GM04503 (cell line): ENCODE results near the gene GAST.
"Not testable (repeated sequence)": the region's sequence is repeated elsewhere in the genome, so short reads cannot be mapped to it uniquely, and the experiment has no call there.

Source experiments
- DNase-seq: peaks from one replicate; pipeline ENCODE4 v3.0.0-alpha.2; 2012; ENCODE audit warnings: low read depth

The GAST gene

DNA sequence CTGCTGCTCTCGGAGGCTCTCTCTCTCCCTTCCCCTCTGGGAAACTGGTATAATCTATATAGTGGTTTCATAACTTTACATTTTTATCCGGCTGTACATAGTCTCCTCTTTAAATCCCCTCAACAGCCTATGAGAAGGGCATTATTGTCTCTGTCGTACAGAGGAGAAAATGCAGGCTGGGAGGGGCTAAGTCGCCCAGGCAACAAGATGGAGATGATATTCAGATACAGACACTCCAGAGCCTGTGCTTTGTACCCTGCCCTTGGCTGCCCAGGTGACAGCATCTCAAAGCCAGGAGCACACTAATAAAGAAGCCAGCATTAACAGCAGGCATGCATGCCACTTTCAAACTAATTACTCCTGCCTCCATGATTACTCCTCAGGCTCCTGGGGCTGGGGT, 28.1 kb upstream of the GAST start:
- no peak for DNase-seq

DNA sequence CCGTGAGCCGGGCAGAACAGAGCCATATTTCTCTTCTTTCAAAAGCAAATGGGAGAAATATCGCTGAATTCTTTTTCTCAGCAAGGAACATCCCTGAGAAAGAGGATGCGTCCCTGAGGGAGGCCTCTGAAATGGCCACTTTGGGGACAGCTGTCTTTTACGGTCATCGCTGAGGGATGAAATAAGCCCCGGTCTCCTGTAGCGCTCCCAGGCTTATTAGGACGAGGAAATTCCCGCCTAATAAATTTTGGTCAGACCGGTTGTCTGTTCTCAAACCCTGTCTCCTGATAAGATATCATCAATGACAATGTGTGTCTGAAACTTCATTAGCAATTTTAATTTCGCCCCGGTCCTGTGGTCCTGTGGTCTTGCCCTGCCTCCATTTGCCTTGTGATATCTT, 26.4 kb upstream of the GAST start:
- not testable (repeated sequence) for DNase-seq

DNA sequence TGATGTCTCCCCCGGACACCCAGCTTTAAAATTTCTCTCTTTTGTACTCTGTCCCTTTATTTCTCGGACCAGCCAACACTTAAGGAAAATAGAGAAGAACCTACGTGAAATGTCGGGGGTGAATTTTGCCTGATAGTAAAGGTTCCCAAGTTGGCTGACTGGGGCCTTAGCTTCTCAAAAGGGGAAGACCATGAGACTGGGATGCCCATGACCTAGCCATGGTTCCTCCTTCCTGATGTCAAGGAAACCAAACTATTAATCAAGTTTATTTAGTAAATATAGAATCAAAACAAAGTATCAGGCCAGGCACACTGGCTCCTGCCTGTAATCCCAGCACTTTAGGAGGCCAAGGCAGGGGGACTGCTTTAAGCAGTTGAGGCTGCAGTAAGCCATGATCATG, 25.9 kb upstream of the GAST start:
- no peak for DNase-seq

DNA sequence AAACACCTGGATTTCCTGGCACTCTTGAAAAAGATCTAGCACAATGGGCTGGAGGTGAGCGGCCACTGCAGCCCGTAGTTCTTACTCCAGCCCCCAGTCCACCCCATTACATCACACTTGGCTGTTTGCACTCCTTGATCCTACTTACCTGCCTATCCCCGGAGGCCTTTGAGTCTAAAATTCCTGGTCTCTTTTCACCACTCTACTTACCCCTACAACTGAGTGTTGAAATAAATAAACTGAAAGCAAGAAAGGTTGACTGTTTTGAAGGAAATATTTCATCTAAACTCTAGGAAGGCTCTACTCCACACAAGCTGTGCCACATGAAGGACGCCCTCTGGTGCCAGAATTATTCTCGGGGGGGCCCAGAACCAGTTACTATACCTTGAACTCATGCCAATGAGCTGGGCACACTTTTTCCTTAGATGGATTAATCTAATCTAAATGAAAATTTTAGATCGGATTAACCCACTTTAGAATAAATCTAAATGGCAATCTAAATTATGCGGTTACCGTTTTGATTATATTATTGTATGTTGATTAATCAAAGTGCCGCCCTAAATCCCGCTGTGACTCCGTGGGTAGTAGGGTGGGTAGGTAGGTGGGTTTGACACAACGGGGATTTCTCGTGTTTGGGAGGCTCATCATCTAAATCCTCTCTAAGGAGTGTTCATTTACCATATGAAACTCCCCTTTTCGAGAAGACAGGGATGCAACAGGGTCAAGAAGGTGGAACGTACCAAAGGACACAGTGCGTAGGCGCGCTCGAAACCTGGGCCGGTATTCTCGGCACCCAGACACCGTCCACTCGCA, 24.1 kb upstream of the GAST start:
- no peak for DNase-seq

DNA sequence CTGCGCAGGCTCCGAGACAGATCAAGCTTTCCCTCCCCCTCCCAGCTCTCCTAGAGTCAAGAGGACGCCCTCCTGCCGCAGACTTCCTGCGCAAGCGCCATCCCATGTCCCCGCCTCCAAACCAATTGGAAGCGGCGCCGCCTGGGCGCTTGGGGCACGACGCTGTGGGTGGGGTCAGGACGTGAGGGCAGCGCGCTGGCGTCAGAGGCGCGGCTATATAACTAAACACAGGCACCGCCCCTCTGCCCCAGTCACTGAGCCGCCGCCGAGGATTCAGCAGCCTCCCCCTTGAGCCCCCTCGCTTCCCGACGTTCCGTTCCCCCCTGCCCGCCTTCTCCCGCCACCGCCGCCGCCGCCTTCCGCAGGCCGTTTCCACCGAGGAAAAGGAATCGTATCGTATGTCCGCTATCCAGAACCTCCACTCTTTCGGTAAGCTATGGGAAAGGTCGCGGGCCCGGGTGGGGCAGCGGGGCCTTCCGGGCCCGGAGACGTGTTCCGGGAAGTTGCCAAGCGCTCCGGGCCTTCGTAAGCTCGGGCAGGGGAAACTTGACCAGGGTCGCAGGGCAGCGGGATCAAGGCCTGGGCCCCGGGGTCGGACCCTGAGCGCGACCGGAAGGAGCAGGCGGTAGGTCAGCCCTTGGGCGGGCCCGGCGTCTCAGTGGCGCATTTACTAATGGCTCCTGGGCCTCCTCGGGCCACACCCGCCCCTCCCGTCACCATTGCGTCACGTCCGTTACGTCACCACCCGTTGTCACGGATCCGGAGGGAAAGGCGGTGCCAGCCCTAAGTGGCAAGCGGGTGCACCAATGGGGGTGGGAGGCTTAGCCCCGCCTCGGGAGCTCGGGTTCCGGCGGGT, 23.3 kb upstream of the GAST start, which contains the start of gene EIF1:
TSS of gene EIF1 (plus strand) at position 245 of the 856 bp plus-strand sequence. CDS start at position 399, 154 bp downstream.
- DNase-seq = peak; percentile 94

DNA sequence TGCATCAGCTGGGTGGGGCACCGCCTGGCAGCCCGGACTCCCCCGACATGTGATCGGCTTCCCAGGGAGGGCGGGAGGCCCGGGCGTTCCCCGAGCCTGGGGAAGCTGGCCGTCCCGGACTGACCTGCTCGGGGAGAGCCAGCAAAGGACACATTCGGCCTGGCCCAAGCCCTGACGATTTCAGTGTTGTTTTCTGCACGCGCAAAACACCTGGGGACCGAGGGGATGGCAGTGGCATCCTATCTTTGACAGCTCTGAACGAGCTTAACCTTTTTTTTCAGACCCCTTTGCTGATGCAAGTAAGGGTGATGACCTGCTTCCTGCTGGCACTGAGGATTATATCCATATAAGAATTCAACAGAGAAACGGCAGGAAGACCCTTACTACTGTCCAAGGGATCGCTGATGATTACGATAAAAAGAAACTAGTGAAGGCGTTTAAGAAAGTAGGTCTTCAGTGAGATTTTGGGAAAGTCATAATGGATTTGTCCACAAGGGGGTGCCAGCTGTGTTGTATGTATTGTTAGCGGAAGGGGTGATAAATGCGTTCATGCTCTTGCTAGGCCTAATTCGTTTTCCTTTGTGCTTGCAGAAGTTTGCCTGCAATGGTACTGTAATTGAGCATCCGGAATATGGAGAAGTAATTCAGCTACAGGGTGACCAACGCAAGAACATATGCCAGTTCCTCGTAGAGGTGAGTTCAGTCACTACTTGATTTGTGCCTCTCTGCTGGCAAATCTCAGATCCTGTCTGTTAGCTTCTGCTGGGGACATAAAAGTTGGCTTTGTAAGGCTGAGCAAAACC, 22.4 kb upstream of the GAST start:
- no peak for DNase-seq

DNA sequence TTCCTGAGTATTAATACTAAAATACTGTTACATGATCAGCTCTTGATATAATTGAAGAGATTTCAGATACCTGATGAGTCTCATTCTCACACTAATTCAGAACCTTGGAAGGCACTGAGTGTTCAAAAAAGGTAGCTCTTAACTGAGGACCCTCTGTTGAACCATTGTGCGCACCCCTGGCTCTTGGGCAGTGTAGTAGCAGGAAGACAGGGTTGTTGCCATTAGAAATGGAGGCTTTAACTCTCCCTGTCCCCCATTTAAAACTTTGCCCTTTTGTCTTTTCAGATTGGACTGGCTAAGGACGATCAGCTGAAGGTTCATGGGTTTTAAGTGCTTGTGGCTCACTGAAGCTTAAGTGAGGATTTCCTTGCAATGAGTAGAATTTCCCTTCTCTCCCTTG, 21.6 kb upstream of the GAST start:
- no peak for DNase-seq

DNA sequence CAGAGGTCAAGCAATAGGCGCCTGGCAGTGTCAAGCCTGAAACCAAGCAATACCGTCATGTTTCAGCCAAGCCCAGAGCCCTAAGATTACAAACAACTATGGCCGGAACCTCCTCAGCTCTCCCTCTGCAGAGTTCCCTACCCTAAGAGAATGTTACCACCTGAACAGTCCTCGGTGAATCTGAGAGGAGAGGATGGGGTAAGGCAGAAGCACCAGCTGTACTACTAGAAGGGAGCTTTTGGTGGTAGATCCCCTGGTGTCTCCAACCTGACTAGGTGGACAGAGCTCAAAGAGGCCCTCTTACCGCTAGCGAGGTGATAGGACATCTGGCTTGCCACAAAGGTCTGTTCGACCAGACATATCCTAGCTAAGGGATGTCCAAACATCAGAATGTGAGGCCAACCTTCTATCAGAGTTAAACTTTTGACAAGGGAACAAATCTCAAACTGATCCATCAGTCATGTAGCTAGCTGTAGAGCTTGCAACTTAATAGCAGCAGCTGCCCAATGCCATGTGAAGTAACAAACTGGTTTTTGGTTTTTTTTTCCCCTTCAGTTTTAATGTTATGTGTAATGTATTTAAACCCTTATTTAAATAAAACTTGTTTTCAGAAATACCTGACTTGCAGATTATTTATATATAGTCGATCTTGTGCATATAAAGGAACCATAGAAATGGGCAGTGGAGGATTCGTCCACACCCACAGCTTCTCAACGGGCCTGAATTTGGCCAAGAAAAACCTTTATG, 20.9 kb upstream of the GAST start:
- DNase-seq = no peak

DNA sequence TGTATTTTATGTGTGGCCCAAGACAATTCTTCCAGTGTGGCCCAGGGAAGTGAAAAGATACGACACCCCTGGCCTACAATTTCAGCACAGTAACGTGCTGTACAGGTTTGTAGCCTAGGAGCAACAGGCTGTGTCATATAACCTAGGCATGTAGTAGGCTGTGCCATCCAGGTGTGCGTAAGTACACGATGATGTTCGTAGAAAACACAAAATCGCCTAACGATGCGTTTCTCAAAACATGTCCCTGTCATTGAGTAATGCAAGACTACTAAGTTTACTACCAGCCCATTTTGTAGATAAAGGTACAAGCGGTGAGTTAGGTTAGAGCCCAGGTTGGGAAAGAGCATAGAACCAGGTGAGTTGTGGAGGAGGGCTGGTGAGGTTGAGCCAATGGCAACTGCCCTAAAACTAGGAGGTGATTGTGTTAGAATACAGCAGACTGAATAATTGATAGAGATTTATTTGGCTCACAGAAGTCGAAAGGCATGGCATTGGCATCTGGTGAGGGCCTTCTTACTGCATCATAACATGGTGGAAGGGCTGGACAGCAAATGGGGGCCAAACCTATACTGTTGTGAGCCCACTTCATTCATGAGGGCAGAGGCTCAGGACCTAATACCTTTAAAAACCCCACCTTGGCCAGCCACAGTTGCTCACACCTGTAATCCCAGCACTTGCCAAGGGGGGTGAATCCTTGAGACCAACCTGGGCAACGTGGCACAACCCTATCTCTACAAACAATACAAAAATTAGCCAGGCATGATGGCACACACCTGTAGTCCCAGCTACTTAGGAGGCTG, 19.2 kb upstream of the GAST start:
- no peak for DNase-seq

DNA sequence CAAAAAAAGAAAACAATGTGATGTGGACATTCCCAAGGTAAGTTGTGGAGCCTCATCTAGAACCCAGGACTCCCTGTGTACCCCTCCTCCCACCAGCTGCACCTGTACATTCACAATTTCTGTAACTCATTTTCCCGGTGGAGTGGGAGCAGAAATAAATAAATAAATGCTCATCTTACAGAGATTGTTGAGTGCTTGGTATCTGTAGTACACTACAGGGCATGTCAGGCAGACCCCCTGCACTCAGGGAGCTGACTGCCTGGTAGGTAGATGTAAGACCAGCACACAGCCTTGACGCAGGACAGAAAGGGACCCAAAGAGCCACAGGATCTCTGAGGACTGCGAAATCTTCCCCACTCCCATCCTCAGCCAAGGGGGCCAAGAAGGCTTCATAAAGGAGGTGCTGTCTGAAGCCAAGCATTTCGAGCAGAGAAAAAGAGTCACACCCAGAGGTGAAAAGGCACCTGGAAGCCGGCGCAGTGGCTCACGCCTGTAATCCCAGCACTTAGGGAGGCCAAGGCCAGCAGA, 16.9 kb upstream of the GAST start:
- DNase-seq = no peak

DNA sequence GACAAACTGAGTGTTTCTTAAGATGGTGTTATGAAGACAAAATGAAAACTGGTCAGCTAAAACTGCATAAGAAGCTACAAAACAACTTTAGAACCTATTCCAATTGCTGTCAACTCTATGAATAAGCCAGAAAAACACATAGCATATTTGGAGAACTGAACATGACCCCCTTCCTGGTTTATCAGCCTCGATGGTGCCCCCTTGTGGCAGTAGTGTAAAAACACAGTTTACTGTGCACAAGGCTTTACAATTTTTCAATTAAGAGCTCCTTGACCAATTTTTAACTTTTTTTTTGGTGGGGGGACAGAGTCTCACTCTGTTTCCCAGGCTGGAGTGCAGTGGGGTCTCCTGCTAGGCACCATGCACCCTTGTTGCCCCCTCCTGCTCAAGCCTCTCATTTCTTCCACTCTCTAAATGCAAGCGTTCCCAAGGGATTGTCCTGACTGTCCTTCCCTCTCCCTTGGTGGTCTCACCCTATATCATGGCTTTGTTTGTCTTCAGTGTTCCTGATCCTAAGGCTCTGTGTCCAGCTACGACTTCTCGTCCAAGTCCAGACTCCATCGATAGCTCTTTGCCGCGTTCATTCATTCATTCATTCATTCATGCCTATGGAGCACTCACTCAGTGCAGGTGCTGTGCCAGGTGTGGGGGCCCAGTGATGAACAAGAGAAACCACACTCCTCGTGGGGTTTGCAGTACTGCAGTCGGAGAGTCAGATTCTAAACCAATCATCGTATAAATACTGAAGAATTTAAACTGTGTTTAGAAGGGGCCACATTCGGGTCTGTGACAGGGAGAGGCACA, 16.0 kb upstream of the GAST start:
- DNase-seq = no peak

DNA sequence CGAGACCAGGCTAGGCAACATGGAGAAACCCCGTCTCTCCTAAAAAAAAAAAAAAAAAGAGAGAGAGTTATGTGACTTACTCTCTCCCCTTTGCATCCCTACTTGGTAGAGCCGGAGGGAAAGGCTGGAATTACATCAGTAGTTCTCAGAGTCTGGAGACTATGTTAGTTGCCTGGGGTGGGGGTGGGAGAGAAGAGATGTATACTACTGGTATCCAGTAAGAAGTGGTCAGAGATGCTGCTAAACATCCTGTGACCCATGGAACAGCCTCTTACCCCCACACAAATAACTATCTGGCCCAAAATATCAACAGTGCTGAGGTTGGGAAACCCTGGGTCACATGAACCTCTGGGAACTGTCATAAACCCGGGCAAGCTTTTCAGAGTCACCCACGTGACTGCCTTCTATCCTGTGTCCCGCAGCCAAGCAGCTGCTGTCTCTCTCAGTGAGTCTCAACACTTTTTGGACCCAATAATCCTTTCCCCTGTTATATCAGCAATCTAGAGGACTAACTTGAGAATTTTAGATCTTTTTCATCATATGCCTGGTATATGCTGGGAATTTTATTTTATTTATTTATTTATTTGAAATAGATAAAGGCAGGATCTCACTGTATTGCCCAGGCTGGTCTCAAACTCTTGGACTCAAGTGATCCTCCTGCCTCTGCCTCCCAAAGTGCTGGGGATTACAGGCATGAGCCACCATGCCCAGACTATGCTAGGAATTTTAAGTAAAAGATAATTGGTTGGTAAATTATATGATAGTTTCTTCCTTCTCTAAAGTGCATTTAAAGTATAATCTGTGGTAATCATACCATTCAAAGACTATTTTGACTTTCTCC, 14.8 kb upstream of the GAST start:
- peak; percentile 63 for DNase-seq

DNA sequence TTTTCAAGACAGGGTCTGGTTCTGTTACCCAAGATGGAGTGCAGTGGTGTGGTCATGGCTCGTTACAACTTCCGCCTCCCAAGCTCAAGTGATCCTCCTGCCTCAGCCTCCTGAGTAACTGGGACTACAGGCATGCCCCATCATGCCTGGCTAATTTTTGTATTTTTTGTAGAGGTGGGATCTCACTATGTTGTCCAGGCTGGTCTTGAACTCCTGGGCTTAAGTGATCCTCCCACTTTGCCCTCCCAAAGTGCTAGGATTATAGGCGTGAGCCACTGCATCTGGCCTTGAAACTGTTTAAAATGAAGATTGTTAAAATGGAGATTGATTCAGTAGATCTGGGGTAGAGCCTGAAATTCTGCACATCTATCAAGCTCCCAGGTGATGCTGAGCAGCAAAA, 11.3 kb upstream of the GAST start:
- DNase-seq = not testable (repeated sequence)

DNA sequence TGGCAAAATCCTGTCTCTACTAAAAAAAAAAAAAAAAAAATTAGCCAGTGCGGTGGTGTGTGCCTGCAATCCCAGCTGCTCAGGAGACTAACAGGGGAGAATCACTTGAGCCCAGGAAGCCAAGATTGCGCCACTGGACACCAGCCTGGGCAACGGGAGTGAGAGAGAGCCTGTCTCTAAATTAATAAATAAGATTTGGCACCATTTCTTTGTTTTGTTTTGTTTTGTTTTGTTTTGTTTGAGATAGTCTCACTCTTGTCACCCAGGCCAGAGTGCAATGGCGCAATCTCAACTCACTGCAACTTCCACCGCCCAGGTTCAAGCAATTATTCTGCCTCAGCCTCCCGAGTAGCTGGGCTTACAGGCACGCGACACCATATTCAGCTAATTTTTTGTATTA, 9.4 kb upstream of the GAST start:
- DNase-seq = no peak

DNA sequence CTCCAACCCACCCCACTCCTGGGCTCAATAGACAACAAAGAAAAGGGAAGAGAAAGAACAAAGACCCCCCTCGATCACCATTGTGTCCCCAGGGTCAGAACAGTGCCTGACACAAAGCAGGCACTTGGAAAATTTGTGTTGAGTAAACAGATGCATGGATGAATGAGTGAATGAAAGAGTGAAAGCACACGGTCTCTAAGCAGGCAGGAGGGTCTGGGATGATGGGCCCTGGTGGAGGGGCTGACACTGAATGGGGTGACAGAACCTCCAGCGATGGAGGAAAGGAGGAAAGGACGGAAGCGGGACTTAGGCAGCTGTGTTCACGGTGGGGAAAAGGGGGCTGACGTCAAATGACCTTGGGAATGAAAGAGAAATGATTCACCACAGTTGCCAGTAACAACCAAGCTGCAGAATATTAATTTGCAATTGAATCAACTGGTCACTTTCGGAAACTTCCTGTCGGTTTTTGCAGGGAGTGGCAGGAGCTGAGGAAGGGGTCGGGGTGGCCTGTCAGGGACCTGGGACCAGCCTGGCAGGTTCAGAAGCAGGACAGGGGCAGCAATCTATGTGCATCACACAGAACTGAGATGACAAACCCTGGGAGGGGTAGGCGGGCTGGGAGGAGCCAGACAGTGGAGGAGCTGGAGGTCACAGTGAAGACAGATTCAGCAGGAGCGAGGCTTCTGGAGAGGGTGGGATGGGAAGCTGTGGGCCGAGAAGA, 6.7 kb upstream of the GAST start:
- no peak for DNase-seq

DNA sequence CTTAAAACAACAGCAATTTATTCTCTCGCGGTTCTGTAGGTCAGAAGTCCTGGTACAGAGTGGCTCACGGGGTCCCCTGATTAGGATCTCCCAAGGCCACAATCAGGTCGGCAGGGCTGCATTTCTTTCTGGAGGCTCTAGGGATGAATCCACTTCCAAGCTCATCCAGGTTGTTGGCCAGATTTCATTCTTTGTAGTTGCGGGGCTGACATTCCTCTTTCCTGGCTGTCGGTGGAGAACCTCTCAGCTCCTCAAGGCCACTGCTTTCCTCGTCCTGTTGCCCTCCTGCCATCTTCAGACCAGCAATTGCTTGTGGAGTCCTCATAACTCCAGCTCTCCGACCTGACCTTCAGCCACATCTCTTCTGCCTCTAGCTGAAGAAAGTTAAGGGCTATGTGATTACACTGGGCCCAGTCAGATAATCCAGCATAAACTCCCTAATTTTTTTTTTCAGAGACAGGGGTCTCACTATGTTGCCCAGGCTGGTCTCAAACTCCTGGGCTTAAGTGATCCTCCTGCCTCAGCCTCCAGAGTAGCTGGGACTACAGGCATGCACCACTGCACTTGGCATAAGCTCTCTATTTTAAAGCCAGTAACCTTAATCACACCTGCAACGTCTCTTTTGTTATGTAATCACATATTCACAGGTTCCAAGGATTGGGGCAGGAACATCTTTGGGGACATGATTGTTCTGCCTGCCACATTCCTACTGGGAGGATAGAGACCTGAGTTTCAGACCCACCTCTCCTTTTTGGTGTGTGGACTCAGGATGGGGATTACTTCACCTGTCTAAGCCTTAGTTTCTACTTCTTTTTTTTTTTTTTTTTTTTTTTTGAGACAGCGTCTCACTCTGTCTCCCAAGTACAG, 4.1 kb upstream of the GAST start:
- DNase-seq = no peak

DNA sequence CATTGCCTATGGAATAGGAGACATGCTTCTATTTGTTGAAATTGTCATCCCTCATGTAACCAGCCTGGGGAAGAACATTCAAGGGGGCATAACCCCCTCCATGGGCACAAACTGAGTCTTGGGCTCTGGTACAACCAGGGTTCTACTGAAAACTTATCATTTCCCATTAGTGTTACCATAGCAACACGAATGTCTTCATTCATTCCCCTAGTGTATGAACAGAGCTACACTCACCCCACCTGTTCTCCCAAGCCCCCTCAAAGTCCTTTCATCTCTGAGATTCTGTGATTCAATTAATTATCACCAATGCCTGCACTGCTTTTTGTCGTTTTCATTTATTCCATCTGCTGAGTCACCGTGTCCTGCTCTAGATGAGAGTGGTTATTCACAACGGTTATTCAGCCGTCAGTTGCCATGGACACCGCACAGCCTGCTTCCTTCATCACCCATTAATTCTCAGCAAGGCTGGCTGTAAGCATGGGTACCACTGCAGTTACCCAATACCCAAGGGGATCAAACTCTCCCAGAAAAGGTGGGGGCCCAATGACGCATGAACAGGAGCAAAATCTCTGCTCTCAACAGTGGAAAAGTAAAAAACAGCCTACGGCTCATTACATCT, 1.6 kb upstream of the GAST start:
- DNase-seq = peak; percentile 58
